Measurements from ENCODE around the gene ATP5MC2. TPM values are rescaled to one million over a fixed set of nuclear protein-coding genes. Genes with fewer than 3 reads are reported as not detected.
A peak's percentile ranks its signal among the peaks of the same experiment; 100 is the strongest.

ATP5MC2 gene
- polyA plus RNA-seq, 2 of the 4 experiments (the other 2 are of a cell fraction), result 402 to 540 TPM

DNA sequence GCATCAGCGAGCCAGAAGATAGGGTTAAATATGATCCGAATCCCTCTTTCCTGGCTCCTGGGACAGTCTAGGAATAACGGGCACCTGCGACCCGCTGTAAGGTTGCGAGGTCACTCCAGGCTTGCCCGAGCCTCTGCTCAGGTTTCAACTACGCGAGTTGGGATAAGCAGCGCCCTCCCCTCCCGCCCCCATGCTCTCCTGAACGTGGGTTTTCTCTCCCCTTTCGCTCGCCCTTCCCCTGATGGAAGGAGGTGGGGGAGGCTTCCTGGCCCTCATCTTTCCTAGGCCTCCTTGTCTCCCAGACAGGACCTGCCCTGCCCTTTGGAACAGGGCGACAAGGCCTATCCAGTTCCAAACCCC lies 753 bp upstream of the ATP5MC2 start:
- ATAC-seq (peak in 1 of 2 experiments; percentile 2; a peak in 3 of 6 replicates), DNase-seq (ENCODE audit: low read depth in 1 of 2, low spot score in 1 of 2) (no peak), FAIRE-seq (no peak)
- TF ChIP-seq NR3C1 (IDR thresholded peaks at IDR 0.05) (no peak), CBX2 (IDR thresholded peaks at IDR 0.05; ENCODE audit: borderline replicate concordance, low read depth) (no peak), TFCP2L1 (CRISPR knock-in tag; IDR thresholded peaks at IDR 0.05) (no peak), MAZ (IDR thresholded peaks at IDR 0.05; ENCODE audit: borderline replicate concordance, low read depth, low read length) (no peak), ZFP36 (IDR thresholded peaks at IDR 0.05; ENCODE audit: borderline replicate concordance, partially characterized antibody) (no peak), JUNB (IDR thresholded peaks at IDR 0.05) (no peak), FOXS1 (CRISPR knock-in tag; IDR thresholded peaks at IDR 0.05) (no peak), RARB (CRISPR knock-in tag; IDR thresholded peaks at IDR 0.05) (no peak), ZC3H11A (IDR thresholded peaks at IDR 0.05) (no peak), HOXA7 (CRISPR knock-in tag; IDR thresholded peaks at IDR 0.05) (no peak), HOXB5 (CRISPR knock-in tag; IDR thresholded peaks at IDR 0.05) (no peak)
- TF ChIP-seq, protein P1, sequence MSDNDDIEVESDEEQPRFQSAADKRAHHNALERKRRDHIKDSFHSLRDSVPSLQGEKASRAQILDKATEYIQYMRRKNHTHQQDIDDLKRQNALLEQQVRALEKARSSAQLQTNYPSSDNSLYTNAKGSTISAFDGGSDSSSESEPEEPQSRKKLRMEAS (IDR thresholded peaks at IDR 0.05), result no peak
- peak overlapping the region; percentile 28 for H3K4me3 ChIP-seq
- ChIA-PET POLR2A (interaction anchor here (0.5 to 1.9 kb wide), 14 partner anchors 9 to 176 kb away, joined by 3 to 43 read pairs (median 6); partner anchors contain the start of genes ATF7 and TARBP2), CTCF (interaction anchor here (0.6 to 11.3 kb wide), 31 partner anchors 9 to 310 kb away, joined by 3 to 148 read pairs (median 6); partner anchors contain the start of gene CALCOCO1)
- H3K9me3 ChIP-seq, result no peaks in the 10 kb centered on the region
- peaks cover 15% of the 10 kb centered on the region; the same call in 2 of the 3 replicates for H3K4me1 ChIP-seq
- peak overlapping the region; percentile 83 for H3K4me2 ChIP-seq
- 78% methylated on average over 12 of the region's 15 CpGs for WGBS (ENCODE audit: missing lambda C conversion rate)
- peak overlapping the region; percentile 76 to 89 for H3K27ac ChIP-seq

DNA sequence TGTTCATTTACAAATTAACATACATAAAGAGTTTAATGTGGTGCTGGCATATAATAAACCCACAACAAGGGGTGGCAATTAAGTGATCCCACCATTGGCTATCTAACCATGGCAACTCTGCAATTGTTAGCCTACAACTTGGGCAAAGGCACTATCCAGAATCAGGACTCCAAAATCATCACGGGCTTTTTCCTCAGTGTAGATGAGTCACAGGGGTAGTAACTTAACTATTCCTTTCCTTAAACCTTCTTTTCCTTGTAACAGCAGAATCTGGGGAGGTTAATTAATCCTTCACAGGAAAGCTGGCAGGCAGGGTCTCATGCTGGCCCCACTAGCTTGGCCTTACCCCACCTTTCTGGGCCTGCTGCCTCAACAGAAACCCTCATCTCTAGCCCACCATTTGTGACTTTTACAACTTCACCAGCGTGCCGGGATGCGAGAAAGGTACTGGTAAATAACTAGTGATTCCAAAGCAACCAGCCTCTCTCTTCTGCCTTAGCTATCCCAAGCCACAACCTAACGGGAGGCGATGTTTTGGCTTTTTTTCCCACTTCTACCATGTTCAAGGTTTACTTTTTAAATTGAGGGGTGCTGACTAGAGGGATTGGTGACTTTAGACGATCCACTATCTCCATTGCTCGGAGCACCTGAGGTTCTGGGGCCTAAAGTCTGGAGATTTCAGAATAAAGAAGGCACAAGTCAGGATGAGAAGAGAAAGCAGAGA lies 744 bp downstream of the ATP5MC2 start:
- 8% methylated on average over 8 of the region's 8 CpGs for WGBS (ENCODE audit: missing lambda C conversion rate)
- ATAC-seq (no peak; a peak in 1 of 6 replicates), DNase-seq (ENCODE audit: low read depth in 1 of 2, low spot score in 1 of 2) (no peak), FAIRE-seq (no peak)
- TF ChIP-seq, protein P2, sequence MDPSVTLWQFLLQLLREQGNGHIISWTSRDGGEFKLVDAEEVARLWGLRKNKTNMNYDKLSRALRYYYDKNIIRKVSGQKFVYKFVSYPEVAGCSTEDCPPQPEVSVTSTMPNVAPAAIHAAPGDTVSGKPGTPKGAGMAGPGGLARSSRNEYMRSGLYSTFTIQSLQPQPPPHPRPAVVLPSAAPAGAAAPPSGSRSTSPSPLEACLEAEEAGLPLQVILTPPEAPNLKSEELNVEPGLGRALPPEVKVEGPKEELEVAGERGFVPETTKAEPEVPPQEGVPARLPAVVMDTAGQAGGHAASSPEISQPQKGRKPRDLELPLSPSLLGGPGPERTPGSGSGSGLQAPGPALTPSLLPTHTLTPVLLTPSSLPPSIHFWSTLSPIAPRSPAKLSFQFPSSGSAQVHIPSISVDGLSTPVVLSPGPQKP (IDR thresholded peaks at IDR 0.05; ENCODE audit: low read depth, low read length), result no peak
- no peak for TF ChIP-seq NR3C1 (IDR thresholded peaks at IDR 0.05)
- TF ChIP-seq MAZ (IDR thresholded peaks at IDR 0.05; ENCODE audit: borderline replicate concordance, low read depth, low read length), result no peak
- TF ChIP-seq PHF8 (IDR thresholded peaks at IDR 0.05; ENCODE audit: borderline replicate concordance, low read depth), result 0 out of 2 replicates have a peak, but pooled peaks have one; percentile 10
- no peak for TF ChIP-seq BHLHE40 (IDR thresholded peaks at IDR 0.05; ENCODE audit: low read depth, low read length)
- no peak for TF ChIP-seq JUN (IDR thresholded peaks at IDR 0.05)
- CTCF ChIA-PET, result interaction anchor here (0.5 to 11.3 kb wide), 57 partner anchors 7 to 259 kb away, joined by 3 to 148 read pairs (median 4); partner anchors contain the start of genes ATF7, CALCOCO1 and TARBP2
- Histone ChIP-seq H3K4me3 (peak overlapping the region; percentile 70), H3K4me1 (peaks cover 19% of the 10 kb centered on the region; the same call in 2 of the 3 replicates), H3K27ac (peak overlapping the region; percentile 91 to 94), H3K9me3 (no peaks in the 10 kb centered on the region), H3K4me2 (peak overlapping the region; percentile 77)
- POLR2A ChIA-PET, result interaction anchor here (0.7 to 1.9 kb wide), 16 partner anchors 11 to 174 kb away, joined by 3 to 43 read pairs (median 4); partner anchors contain the start of genes ATF7 and TARBP2

DNA sequence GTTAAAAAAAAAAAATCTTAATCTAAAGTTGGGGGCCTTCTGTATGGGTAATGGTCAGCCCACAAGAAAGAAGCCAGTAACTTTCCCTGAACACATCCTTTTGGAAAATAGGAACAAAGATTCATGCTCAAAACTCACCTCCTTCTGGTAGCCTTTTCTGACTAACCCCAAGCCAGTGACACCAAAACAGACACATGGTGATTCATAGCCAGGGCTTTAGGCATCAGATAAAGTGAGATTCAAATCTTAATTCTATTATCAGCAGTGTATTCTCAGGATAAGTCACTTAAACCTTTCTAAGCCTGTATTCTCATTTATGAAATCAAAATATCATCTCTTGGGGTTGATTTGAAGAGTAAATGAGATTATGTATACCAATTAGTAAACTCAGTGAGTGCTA lies 4.9 kb downstream of the ATP5MC2 start:
- ChIA-PET CTCF (interaction anchor here (1.1 to 11.3 kb wide), 4 partner anchors 23 to 126 kb away, joined by 3 to 148 read pairs (median 9); no protein-coding TSS in a partner anchor), POLR2A (interaction anchor here (1.8 kb wide), 1 partner anchor 13 kb away, joined by 5 read pairs; no protein-coding TSS in a partner anchor)
- H3K27ac ChIP-seq, result no peak overlapping the region
- no peak for ATAC-seq
- no peak overlapping the region for H3K4me2 ChIP-seq
- no peak for DNase-seq (ENCODE audit: low read depth in 1 of 2, low spot score in 1 of 2)
- TF ChIP-seq CHD2 (IDR thresholded peaks at IDR 0.05; ENCODE audit: low read length, partially characterized antibody) (no peak), TP53 (CRISPR knock-in tag; IDR thresholded peaks at IDR 0.05) (no peak), GATA3 (IDR thresholded peaks at IDR 0.05; ENCODE audit: borderline replicate concordance) (no peak), BHLHE40 (IDR thresholded peaks at IDR 0.05; ENCODE audit: low read depth, low read length) (no peak)
- TF ChIP-seq, protein P3, sequence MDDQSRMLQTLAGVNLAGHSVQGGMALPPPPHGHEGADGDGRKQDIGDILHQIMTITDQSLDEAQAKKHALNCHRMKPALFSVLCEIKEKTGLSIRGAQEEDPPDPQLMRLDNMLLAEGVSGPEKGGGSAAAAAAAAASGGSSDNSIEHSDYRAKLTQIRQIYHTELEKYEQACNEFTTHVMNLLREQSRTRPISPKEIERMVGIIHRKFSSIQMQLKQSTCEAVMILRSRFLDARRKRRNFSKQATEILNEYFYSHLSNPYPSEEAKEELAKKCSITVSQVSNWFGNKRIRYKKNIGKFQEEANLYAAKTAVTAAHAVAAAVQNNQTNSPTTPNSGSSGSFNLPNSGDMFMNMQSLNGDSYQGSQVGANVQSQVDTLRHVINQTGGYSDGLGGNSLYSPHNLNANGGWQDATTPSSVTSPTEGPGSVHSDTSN (IDR thresholded peaks at IDR 0.05), result no peak
- FAIRE-seq, result no peak
- peaks cover 13% of the 10 kb centered on the region; the same call in 2 of the 3 replicates for H3K4me1 ChIP-seq
- H3K4me3 ChIP-seq, result no peak overlapping the region
- H3K9me3 ChIP-seq, result no peaks in the 10 kb centered on the region

Measured in A549 (cell line).